LNCaP clone FGC (cell line): ENCODE measurements around the gene GRIK3.

Experiments used
- DNase-seq: peaks from one replicate; pipeline ENCODE4 v3.0.0-alpha.2; 2011; ENCODE audit warnings: low read depth
- H3K4me3 ChIP-seq: 2 replicates; pipeline ENCODE4 v1.5.1; 2011; ENCODE audit warnings: mild to moderate bottlenecking, low read depth, low read length, control low read depth
- TF ChIP-seq, protein P1 (sequence below): IDR thresholded peaks from 2 replicates; pipeline ENCODE4 v1.5.1; 2012; ENCODE audit warnings: mild to moderate bottlenecking; ENCODE audit not compliant: control insufficient read depth, insufficient read depth; ENCODE audit errors: extremely low read depth

GRIK3 gene

DNA sequence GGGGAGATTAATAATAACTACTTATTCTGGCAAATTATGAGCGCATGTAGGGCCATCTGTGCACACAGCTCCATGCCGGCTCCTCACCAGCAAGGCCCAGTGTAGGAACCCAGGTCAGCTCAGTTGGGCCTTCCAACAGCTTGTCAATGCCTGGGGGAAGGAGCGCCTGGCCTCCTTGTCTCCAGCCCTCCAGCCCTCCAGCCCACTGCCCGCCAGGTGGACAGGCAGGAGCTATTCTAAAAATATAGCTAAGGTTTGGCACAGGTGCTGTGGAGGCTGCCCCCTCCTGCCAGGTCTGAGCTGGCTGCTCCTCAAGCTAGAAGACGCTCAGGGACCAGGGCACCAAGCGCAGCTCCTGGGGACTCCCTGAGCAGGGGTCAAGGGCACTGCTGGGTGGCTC lies 85.7 kb downstream of the GRIK3 start:
- TF ChIP-seq, protein P1, sequence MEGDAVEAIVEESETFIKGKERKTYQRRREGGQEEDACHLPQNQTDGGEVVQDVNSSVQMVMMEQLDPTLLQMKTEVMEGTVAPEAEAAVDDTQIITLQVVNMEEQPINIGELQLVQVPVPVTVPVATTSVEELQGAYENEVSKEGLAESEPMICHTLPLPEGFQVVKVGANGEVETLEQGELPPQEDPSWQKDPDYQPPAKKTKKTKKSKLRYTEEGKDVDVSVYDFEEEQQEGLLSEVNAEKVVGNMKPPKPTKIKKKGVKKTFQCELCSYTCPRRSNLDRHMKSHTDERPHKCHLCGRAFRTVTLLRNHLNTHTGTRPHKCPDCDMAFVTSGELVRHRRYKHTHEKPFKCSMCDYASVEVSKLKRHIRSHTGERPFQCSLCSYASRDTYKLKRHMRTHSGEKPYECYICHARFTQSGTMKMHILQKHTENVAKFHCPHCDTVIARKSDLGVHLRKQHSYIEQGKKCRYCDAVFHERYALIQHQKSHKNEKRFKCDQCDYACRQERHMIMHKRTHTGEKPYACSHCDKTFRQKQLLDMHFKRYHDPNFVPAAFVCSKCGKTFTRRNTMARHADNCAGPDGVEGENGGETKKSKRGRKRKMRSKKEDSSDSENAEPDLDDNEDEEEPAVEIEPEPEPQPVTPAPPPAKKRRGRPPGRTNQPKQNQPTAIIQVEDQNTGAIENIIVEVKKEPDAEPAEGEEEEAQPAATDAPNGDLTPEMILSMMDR = no peak
- DNase-seq = no peak
- H3K4me3 ChIP-seq = no peak overlapping the region

DNA sequence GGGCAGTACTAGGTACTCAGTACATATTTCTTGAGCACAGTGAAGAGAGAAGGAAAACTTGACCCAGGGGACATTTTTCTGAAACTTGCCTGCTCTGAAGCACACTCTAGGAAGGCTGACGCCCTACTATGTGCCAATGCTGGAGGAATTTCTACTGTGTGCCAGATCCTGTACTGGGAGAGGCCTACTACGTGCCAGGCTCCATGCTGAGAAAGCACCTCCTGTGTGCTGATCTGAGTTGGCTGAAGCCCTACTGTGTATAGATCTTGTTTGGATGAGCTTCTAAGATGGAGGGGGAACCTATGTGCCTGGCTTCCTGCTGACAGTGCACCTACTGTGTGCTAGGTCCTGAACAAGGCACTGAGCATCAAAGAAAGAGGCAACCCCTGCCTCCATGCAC lies 86.2 kb downstream of the GRIK3 start:
- no peak for DNase-seq
- H3K4me3 ChIP-seq = no peak overlapping the region
- TF ChIP-seq, protein P1 = no peak

DNA sequence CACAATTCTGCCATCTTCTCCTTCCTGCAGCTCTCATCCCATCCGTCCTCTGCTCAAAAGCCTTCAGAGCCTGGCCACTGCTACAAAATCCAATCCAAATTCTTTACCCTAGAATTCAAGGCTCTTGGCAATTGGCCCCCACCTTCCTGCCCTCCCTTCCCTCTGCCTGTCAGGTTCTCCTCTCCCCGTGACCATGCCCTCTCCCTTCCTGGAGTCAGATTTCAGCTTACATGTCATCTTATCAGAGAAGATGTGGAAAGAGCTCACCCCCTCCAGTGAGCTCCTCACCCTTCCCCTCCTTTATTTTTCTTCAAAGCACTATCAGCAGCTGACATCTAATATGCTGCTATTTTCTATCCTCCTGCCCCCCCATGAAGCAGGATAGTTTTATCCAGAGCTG lies 86.9 kb downstream of the GRIK3 start:
- DNase-seq = no peak
- H3K4me3 ChIP-seq = no peak overlapping the region
- TF ChIP-seq, protein P1 = no peak

DNA sequence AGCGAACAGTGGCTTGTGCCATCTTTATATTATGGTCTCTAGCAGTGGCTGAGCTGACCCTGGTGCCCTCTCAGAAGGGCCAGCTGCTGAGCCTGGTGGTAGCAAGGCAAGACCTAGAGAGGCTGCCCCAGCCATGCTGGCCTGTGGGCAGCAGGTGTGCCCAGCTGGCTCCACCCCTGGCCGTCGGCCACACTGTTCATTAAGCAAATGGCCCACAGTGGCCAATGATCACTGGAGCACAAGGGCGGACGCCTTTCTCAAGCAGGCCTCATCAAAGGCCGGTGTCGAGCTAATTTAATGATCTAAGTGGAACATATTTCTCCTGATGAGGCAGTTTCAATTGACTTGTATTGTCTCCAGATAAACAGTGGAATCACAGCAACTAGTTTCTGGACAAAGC lies 89.4 kb downstream of the GRIK3 start:
- no peak for DNase-seq
- TF ChIP-seq, protein P1 = no peak

DNA sequence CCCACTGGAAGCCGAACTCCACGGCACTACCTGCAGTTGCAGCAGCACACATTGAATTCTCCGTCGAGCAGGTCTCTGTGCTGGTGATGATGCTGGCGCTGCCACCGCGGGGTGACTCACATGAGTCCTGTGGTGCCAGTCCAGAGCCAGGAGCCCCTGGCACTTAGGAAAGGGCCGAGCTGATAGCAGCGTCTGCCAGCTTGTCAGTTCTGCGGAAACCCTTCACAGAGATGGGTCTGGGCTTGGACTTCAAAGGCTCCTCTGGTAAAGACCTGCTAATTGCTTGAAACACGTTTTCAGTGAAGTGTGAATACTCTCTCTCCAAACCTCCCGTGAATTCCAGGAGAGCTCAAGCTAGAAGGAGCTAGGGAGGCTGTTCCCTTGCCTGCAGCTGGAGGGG lies 92.2 kb downstream of the GRIK3 start:
- TF ChIP-seq, protein P1 = no peak
- no peak overlapping the region for H3K4me3 ChIP-seq
- no peak for DNase-seq

More for the DNA sequence above, 89.4 kb downstream of the GRIK3 start:
- H3K4me3 ChIP-seq = no peak overlapping the region

DNA sequence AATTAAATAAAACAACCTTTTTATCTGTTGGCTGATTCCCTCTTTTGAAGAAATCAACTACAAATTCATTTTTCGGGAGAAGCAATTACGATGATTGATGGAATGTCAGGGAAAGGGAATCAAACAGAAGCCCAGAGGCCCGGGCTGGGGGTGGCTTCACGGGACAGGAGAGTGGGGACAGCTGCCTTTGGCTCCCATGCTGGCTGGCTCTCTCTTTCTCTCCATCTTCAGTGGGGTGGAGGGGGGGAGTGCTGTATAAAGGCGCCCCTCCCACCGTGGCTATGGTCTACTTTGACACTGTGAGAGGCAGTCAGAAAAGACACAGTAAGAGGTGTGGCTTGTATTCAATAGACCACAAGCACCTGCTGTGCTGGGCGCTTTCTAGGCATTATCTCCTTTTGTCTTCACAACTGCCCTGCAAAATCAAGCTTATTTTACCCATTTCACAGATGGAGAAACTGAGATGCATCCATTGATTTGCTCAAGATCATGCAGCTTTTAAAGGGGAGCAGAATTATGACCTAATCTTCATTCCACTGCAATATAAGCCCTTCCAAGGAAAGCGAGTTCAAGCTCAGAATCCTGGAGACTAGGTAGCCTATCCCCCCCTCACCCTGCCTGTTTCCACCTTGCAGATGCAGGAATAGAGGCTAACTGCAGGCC lies 92.9 kb downstream of the GRIK3 start:
- DNase-seq = no peak
- H3K4me3 ChIP-seq = no peak overlapping the region
- TF ChIP-seq, protein P1 = no peak

DNA sequence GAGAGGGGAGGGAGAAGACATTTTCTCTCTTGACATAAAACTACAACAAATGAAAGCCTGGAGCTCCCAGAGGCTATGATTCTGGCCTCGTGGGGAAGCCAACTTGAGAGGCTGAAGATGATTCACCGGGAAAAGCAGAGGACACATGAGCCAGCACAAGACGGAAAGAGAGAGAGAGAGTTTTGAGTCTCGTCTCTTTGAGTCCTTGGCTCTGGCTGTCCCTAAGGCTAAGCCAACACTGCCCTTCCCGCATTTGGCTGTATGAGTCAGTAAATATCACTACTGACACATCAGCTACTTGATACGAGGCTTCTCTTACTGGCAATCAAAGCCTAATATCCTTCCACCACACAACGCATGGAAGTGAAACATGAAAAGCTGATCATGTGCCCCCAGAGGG lies 95.5 kb downstream of the GRIK3 start:
- DNase-seq = no peak
- TF ChIP-seq, protein P1 = no peak
- no peak overlapping the region for H3K4me3 ChIP-seq
